Natural killer cell (primary cell): ENCODE measurements around the gene CRTAC1. TPM values are rescaled to one million over a fixed set of nuclear protein-coding genes. Genes with fewer than 3 reads are reported as not detected.

Experiments used
- ATAC-seq, 3 donors: fragments of 150-1000 bp in 2 of 3; fragments of 200-7000 bp in 1 of 3; cut with Tn5 transposase; 1 replicate in 1 of 3; 2 replicates in 2 of 3; pipeline ENCODE4 v1.10.0; 2021; ENCODE audit warnings: mild to moderate bottlenecking in 2 of 3, moderate library complexity in 2 of 3
- DNase-seq, 2 donors: peaks; one replicate each; pipeline versions ENCODE4 v3.0.0 to v3.0.0-alpha.2; 2013 to 2021; ENCODE audit warnings: mixed read lengths in 1 of 2
- H3K27ac ChIP-seq: one replicate; pipeline ENCODE4 v1.5.1; 2013; ENCODE audit warnings: mild to moderate bottlenecking, low read length
- H3K27me3 ChIP-seq: one replicate; pipeline ENCODE4 v1.6.1; 2013; ENCODE audit warnings: low read length; ENCODE audit not compliant: control insufficient read depth, insufficient read depth
- H3K36me3 ChIP-seq: one replicate; pipeline ENCODE4 v1.6.1; 2013; ENCODE audit warnings: low read length; ENCODE audit not compliant: control insufficient read depth, insufficient read depth
- H3K4me1 ChIP-seq: one replicate; pipeline ENCODE4 v1.6.1; 2013; ENCODE audit warnings: low read length; ENCODE audit not compliant: control insufficient read depth, insufficient read depth
- H3K4me3 ChIP-seq: one replicate; pipeline ENCODE4 v1.5.1; 2013; ENCODE audit warnings: low read length
- H3K9me3 ChIP-seq: one replicate; pipeline ENCODE4 v1.6.1; 2013; ENCODE audit warnings: low read length; ENCODE audit not compliant: control insufficient read depth, insufficient read depth
- H3K27ac Mint-ChIP-seq, 2 donors: one replicate each; pipeline ENCODE4 v1.8.0; 2022; ENCODE audit warnings: mild to moderate bottlenecking in 2 of 2, mixed read lengths in 2 of 2, moderate library complexity in 1 of 2
- H3K27me3 Mint-ChIP-seq, 2 donors: one replicate each; pipeline ENCODE4 v1.8.0; 2022; ENCODE audit warnings: low read depth in 2 of 2, mixed read lengths in 2 of 2
- H3K36me3 Mint-ChIP-seq: one replicate; pipeline ENCODE4 v1.8.0; 2022; ENCODE audit warnings: mixed read lengths
- H3K4me1 Mint-ChIP-seq, 2 donors: one replicate each; pipeline ENCODE4 v1.8.0; 2022; ENCODE audit warnings: mixed read lengths in 2 of 2
- H3K4me3 Mint-ChIP-seq: one replicate; pipeline ENCODE4 v1.8.0; 2022; ENCODE audit warnings: mild to moderate bottlenecking, moderate library complexity, mixed read lengths
- H3K9me3 Mint-ChIP-seq, 2 donors: one replicate each; pipeline ENCODE4 v1.8.0; 2022; ENCODE audit warnings: mixed read lengths in 2 of 2
- WGBS: methylation state at CpG from one replicate; pipeline ENCODE4 v1.1.7; 2013; ENCODE audit warnings: missing lambda C conversion rate; ENCODE audit not compliant: insufficient coverage; 5-methylcytosine and 5-hydroxymethylcytosine counted together
- intact Hi-C: fragments of 100-400 bp; cut with micrococcal nuclease; formaldehyde crosslinking; loops from one replicate; pipeline ENCODE4 v1.14.2; 2022
- total RNA-seq, 4 donors: library from RNA; stranded (reverse); fragments of 120-200 nt in 1 of 4; gene quantifications; one replicate each; pipeline versions ENCODE4 v1.2.3 to v1.2.4, GENCODE V29; 2013 to 2022
- TF ChIP-seq, protein P1 (sequence below): fragments of 200-600 bp; IDR thresholded peaks from one replicate; pipeline ENCODE4 v1.8.0; 2022; ENCODE audit warnings: antibody characterized with exemption

CRTAC1 gene
- total RNA-seq, 3 donors from 2014 or later (not counting 1 experiment from before 2014, with no cell fraction given), result not detected

DNA sequence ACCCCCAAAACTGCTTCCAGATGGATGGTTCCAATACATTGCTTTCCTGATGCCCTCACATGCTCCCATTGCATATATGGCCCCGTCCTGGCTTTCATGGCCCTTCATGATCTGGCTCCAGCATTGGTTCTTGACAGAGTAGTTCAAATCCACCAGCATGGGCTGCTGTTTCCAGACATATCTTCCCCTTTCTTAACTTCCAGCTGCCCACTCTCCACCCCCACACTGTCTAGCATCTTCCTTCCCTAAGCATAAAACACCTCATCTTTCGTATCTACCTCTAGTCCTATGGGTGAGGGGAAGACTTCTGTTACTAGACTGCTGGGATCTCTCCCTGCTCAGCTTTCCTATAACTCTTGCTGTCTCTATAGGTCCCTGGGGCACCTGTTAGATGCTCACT is 194.0 kb downstream of the CRTAC1 start:
- Mint-ChIP-seq H3K36me3 (peaks cover 9% of the 10 kb centered on the region), H3K4me3 (no peak overlapping the region), H3K9me3 (no peaks in the 10 kb centered on the region), H3K27ac (no peak overlapping the region), H3K4me1 (peaks cover 17 to 27% of the 10 kb centered on the region in 2 donors), H3K27me3 (no peaks in the 10 kb centered on the region)
- no peak for ATAC-seq
- no peak for DNase-seq
- TF ChIP-seq, protein P1, sequence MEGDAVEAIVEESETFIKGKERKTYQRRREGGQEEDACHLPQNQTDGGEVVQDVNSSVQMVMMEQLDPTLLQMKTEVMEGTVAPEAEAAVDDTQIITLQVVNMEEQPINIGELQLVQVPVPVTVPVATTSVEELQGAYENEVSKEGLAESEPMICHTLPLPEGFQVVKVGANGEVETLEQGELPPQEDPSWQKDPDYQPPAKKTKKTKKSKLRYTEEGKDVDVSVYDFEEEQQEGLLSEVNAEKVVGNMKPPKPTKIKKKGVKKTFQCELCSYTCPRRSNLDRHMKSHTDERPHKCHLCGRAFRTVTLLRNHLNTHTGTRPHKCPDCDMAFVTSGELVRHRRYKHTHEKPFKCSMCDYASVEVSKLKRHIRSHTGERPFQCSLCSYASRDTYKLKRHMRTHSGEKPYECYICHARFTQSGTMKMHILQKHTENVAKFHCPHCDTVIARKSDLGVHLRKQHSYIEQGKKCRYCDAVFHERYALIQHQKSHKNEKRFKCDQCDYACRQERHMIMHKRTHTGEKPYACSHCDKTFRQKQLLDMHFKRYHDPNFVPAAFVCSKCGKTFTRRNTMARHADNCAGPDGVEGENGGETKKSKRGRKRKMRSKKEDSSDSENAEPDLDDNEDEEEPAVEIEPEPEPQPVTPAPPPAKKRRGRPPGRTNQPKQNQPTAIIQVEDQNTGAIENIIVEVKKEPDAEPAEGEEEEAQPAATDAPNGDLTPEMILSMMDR, result no peak
- 93% methylated on average over 1 of the region's 2 CpGs for WGBS
- H3K36me3 ChIP-seq, result no peaks in the 10 kb centered on the region
- H3K4me3 ChIP-seq, result no peak overlapping the region
- H3K27me3 ChIP-seq, result no peaks in the 10 kb centered on the region
- no peaks in the 10 kb centered on the region for H3K4me1 ChIP-seq
- intact Hi-C loops, result no loop called here
- H3K9me3 ChIP-seq, result no peaks in the 10 kb centered on the region
- no peak overlapping the region for H3K27ac ChIP-seq

DNA sequence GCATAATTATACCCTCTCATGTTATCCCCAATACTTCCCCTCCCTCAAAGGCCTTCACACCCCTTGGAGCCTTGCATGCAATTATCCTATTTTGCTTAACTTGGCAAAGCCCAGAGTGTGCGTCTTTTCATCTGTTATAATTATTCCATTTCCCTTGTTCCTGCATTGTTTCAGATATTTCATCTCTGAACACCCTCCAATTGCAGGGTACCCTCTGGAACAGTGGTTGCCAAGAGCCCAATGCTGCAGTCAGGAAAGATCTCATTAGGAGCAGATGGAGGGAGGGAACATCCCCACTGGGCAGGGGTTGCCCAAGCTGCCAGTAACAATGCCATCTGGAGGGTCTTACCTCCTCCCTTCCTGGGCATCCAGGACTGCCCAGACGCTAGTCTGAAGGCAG is 199.2 kb downstream of the CRTAC1 start:
- Mint-ChIP-seq H3K27me3 (no peaks in the 10 kb centered on the region), H3K4me3 (no peak overlapping the region), H3K9me3 (no peaks in the 10 kb centered on the region), H3K4me1 (peaks cover 19 to 36% of the 10 kb centered on the region in 2 donors), H3K36me3 (peaks cover 1% of the 10 kb centered on the region), H3K27ac (no peak overlapping the region)
- TF ChIP-seq, protein P1, result no peak
- ATAC-seq (no peak), DNase-seq (no peak)
- Histone ChIP-seq H3K4me3 (no peak overlapping the region), H3K9me3 (no peaks in the 10 kb centered on the region), H3K36me3 (no peaks in the 10 kb centered on the region), H3K27me3 (no peaks in the 10 kb centered on the region), H3K4me1 (peaks cover 8% of the 10 kb centered on the region), H3K27ac (no peak overlapping the region)
- 76% methylated on average over 2 of the region's 2 CpGs for WGBS
- intact Hi-C loops, result no loop called here

GRCh38 chr10:97830064-97830463 is 200.4 kb downstream of the CRTAC1 start:
- Histone ChIP-seq H3K36me3 (no peaks in the 10 kb centered on the region), H3K4me1 (peaks cover 8% of the 10 kb centered on the region), H3K27ac (no peak overlapping the region), H3K4me3 (no peak overlapping the region), H3K27me3 (no peaks in the 10 kb centered on the region), H3K9me3 (no peaks in the 10 kb centered on the region)
- Mint-ChIP-seq H3K4me1 (peaks cover 23 to 37% of the 10 kb centered on the region in 2 donors), H3K36me3 (no peaks in the 10 kb centered on the region), H3K4me3 (no peak overlapping the region), H3K27ac (no peak overlapping the region), H3K27me3 (no peaks in the 10 kb centered on the region), H3K9me3 (no peaks in the 10 kb centered on the region)
- TF ChIP-seq, protein P1, result no peak
- no peak for DNase-seq
- intact Hi-C loops, result no loop called here
- 35% methylated on average over 3 of the region's 3 CpGs for WGBS
- ATAC-seq, result no peak

DNA sequence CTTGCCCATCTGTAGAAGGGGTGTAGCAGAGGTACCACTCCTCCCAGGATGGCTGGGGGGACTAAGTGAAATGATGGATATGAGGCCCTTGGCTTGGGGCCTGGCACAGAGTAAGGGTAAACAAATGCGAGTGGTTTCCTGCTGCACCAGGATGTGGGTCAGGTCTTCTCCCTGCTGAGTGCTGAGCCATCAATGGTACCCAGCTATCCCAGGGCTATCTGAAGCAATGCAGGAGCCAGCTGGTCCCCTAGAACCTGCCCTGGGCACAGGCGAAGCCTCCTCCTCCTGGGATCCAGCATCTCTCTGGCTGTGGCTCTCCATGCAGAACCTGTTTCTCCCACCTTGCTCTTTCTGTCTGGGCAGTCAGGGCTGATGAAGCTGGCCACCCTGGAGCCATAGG is 201.7 kb downstream of the CRTAC1 start:
- peak overlapping the region in 1 of 2 donors; percentile 58 for H3K27ac Mint-ChIP-seq
- whole genome bisulfite sequencing, result 60% methylated on average over 2 of the region's 2 CpGs
- H3K27me3 ChIP-seq, result no peaks in the 10 kb centered on the region
- H3K36me3 Mint-ChIP-seq, result no peaks in the 10 kb centered on the region
- H3K4me3 ChIP-seq, result no peak overlapping the region
- peaks cover 8% of the 10 kb centered on the region for H3K4me1 ChIP-seq
- H3K9me3 Mint-ChIP-seq, result no peaks in the 10 kb centered on the region
- ATAC-seq (peak in 1 of 3 donors; percentile 36), DNase-seq (peak in 1 of 2 donors; percentile 28)
- H3K4me3 Mint-ChIP-seq, result no peak overlapping the region
- no peaks in the 10 kb centered on the region for H3K9me3 ChIP-seq
- H3K27ac ChIP-seq, result no peak overlapping the region
- H3K36me3 ChIP-seq, result no peaks in the 10 kb centered on the region
- intact Hi-C loops, result no loop called here
- H3K4me1 Mint-ChIP-seq, result peaks cover 23 to 37% of the 10 kb centered on the region in 2 donors
- TF ChIP-seq, protein P1, result no peak
- no peaks in the 10 kb centered on the region for H3K27me3 Mint-ChIP-seq
